CD1c-positive myeloid dendritic cell (primary cell): ENCODE measurements around the gene ANKS1B.

ENCODE experiments used
- DNase-seq: peaks from one replicate; pipeline ENCODE4 v3.0.0-alpha.2; 2016; ENCODE audit errors: extremely low spot score

ANKS1B gene

GRCh38 chr12:99128246-99128802 is 856.4 kb downstream of the ANKS1B start:
- no peak for DNase-seq

- no peak for DNase-seq
Observed at GRCh38 chr12:99122959-99123358, 861.8 kb downstream of the ANKS1B start.

- DNase-seq: no peak
Observed at GRCh38 chr12:99122496-99122895, 862.2 kb downstream of the ANKS1B start.

GRCh38 chr12:99121546-99121945 is 863.2 kb downstream of the ANKS1B start:
- no peak for DNase-seq

GRCh38 chr12:99119943-99120342 is 864.8 kb downstream of the ANKS1B start:
- DNase-seq: no peak

- DNase-seq: no peak
Observed at GRCh38 chr12:99119449-99119848, 865.3 kb downstream of the ANKS1B start.

- no peak for DNase-seq
Observed at GRCh38 chr12:99111600-99111999, 873.1 kb downstream of the ANKS1B start.

GRCh38 chr12:99110868-99111267 is 873.9 kb downstream of the ANKS1B start:
- no peak for DNase-seq

- DNase-seq: no peak
Observed at GRCh38 chr12:99110212-99110611, 874.5 kb downstream of the ANKS1B start.

GRCh38 chr12:99108924-99109323 is 875.8 kb downstream of the ANKS1B start:
- no peak for DNase-seq

- no peak for DNase-seq
Observed at GRCh38 chr12:99099786-99100185, 885.0 kb downstream of the ANKS1B start.

GRCh38 chr12:99097171-99097570 is 887.6 kb downstream of the ANKS1B start:
- DNase-seq: no peak

- no peak for DNase-seq
Observed at GRCh38 chr12:99093166-99093565, 891.6 kb downstream of the ANKS1B start.

GRCh38 chr12:99092100-99092851 is 892.5 kb downstream of the ANKS1B start:
- no peak for DNase-seq

- DNase-seq: no peak
Observed at GRCh38 chr12:99087278-99087677, 897.5 kb downstream of the ANKS1B start.

- DNase-seq: no peak
Observed at GRCh38 chr12:99079811-99080210, 904.9 kb downstream of the ANKS1B start.

- no peak for DNase-seq
Observed at GRCh38 chr12:99068993-99069747, 915.6 kb downstream of the ANKS1B start.

GRCh38 chr12:99067171-99067785 is 917.5 kb downstream of the ANKS1B start:
- no peak for DNase-seq

GRCh38 chr12:99066726-99067125 is 918.0 kb downstream of the ANKS1B start:
- DNase-seq: no peak

- no peak for DNase-seq
Observed at GRCh38 chr12:99063182-99063581, 921.6 kb downstream of the ANKS1B start.

- DNase-seq: no peak
Observed at GRCh38 chr12:99059824-99060511, 924.8 kb downstream of the ANKS1B start.

GRCh38 chr12:99057670-99058069 is 927.1 kb downstream of the ANKS1B start:
- DNase-seq: no peak
